Dedifferentiated amniotic fluid mesenchymal stem cell (primary cell): ENCODE data around the gene HYAL4.

Experiments
- DNase-seq: peaks from one replicate; pipeline ENCODE4 v3.0.0-alpha.2; 2016; ENCODE audit errors: extremely low spot score

Gene HYAL4

DNA sequence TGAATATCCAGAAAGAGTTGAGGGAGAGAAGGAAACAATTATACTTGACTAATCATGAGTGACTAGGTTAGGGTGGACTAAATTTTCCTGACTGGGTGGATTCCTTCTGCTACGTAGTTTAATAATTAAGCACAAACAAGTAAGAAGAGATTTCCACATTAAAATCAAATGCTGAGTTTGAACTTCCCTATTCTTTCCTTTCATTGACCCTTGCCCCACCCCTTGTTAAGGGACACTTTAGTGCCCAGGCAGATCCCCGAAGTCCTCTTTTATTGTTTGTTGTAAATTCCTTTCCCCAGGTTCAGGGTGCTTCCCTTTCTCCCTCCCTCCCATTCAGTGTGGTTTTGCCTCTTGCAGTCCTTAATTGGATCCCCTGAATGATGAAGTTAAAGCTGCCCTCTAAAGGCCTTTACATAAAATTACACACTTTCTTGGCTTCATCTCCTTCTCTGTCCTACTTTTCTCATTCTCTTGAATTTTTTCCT is 71.3 kb downstream of the HYAL4 start:
- DNase-seq = no peak

- DNase-seq = no peak
These were observed 72.9 kb downstream of the HYAL4 start for GRCh38 chr7:123917878-123918277.

GRCh38 chr7:123918309-123918708 is 73.3 kb downstream of the HYAL4 start:
- DNase-seq = no peak

GRCh38 chr7:123923599-123923998 is 78.6 kb downstream of the HYAL4 start:
- no peak for DNase-seq

DNA sequence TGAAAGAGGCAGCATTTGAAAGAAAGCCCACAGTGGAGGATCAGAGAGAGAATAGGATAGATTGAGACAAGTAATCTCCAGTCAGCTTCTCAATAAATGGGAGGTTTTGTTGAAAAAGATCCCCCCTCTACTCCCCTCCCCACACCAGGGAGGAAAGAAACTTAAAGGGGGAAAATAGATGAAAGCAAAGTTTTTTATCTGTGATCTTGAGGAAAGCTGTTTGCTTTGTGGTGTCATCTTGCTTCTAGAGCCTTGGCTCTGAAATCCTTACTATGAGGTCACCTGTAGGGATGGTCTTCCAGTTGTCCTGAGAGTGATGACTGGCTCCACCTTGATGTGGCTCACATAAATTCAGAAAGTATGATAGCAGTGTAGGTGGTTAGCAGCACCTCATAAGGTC is 80.0 kb downstream of the HYAL4 start, which contains the start of gene SPAM1:
SPAM1 (plus strand) TSS at position 301 of the 400 bp plus-strand sequence. CDS start 28,330 bp downstream, outside the sequence.
- no peak for DNase-seq
